Iris pigment epithelial cell (primary cell): ENCODE measurements around the gene SNAI3.

Experiments
- DNase-seq: peaks from one replicate; pipeline ENCODE4 v3.0.0-alpha.2; 2011; ENCODE audit warnings: low read depth

SNAI3 gene

DNA sequence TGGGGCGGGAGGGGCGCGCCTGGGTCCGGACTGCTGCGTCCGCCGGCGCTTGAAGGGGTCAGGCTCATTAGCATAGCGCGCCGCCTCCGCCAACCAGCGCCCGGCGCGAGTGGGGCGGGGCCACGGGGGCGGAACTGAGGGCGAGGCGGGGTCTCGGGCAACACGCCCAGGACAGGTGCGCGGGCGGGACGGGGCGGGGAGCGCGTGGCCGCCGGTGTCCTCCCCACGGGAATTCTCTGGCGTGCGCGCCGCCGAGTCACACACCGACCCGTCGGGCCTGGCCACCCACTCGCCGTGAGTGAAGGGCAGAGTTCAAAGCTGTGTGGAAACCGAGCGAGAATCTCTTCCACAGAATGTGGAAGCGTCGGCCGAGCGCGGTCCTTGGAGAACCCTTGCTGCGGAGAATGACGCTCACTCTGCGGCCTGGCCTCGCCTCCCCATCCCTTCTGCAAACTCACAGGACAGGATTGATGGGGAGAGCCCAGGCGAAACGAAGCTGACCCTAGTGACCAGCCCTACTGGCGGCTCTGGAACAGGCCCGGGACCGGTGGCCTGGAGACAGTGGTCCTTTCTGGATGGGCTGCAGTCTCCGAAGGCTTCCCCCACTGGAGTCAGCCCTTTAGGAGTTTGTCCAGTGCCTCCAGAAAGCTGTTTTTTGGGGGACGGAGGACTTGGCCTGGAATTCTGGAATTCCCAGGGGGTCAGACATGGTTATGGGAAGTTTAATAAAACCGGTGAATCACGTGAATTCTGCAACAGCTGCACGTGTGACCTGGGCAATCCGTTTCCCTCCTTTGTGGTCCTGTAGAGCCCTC is at the start of gene SNAI3:
TSS of gene SNAI3 (minus strand) at position 69 of the 815 bp plus-strand sequence. CDS start 101 bp downstream, outside the sequence.
- peak; percentile 54 for DNase-seq

DNA sequence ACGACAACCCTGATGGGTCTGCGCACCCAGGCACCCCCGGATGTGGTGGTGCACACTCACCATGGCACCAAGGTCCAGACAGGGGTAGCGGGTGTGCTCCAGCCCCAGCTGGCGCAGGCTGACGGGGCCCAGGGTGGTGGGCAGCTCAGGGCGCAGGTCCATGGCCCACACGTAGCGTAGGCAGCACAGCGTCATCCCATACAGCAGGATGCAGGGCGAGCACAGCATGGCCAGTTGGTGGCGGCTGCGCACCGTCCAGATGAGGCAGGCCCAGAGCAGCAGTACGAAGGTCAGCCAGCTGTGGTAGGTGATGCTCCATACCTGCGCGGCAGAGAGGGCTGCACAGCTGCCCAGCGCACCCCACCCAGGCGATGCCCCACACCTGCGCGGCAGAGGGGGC is 49.8 kb upstream of the SNAI3 start:
- no peak for DNase-seq

DNA sequence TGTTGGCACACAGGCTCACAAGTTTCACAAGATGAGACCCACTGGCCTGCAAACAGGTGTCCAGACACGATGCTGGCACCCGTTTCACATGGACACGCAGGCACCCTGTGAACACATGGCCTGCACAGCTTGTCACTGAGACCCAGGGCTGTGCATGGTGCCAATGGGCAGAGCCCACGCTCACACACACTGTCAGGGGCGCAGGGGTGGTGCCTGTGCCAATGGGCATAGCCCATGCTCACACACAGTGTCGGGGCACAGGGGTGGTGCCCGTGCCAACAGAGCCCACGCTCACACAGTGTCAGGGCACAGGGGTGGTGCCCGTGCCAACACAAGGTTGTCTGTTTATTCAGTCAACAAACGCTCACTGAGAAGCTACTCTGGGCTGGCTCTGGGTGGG is 49.3 kb upstream of the SNAI3 start:
- DNase-seq: no peak

DNA sequence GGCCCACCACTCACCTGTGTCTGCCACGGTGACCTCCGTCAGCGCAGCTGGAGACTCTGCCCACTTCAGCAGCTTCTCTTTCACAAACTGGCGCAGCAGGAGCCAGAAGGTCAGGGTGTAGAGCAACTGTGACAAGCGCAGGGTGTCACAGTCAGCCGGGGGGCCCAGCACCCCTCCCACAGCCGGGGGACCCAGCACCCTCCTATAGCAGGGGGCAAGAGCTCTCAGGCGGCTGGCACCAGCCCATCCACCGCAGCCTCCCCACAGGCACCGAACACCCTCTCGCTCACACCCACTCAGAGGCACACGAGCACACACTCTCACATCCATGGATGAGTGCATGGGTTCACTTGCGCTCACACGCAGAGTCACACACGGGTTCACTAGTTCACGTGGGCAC is 48.8 kb upstream of the SNAI3 start:
- DNase-seq: no peak

DNA sequence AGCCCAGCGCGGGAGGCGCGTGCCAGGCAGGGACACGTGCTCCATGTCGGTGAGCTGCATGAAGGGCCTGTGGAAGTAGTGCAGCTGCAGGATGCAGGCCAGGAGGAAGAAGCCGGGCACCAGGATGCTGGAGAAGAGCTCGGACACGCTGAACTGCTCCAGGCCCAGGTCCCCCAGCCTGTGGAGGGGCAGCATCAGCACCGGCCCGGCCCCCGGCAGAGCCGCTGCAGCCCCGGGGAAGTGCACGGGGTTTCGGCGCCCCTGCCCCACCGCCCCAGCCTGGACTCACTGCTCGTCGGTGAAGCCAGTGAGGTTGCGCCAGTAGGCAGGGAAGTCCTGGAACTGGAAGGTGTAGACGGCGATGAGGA is 48.0 kb upstream of the SNAI3 start:
- no peak for DNase-seq

DNA sequence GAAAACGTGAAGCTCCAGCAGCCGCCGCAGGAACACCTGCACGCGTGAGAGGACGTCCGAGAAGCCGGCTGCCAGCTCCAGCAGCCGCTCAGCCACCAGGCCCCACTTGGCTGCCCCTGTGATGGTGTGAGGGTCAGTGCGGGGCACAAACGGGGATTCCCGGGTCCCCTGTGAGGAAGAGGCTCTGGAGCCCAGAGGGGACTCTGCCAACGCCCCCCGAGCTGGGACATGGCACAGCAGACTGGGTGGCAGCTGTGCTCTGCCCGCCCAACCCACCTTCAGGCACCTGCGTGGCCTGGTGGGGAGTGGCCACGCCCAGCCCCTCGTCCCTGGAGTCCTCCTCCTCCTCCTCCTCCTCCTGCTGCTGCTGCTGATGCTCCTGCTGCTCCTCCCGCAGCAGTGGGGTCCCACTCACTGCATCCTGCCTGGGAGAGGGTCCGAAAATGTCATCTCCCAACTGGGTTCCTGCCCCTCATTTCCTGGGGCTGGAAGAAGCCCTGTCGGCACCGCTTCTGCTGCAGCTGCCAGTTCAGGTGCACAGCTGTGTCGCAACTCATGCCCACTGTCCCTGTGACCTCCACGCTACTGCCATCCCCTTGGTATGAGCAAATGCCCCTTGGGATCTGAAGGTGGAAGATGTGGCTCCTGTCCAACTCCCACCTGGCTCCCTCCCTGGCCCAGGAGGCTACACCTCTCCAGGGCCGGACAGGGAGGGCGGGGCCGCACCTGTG is 47.5 kb upstream of the SNAI3 start:
- DNase-seq: no peak

DNA sequence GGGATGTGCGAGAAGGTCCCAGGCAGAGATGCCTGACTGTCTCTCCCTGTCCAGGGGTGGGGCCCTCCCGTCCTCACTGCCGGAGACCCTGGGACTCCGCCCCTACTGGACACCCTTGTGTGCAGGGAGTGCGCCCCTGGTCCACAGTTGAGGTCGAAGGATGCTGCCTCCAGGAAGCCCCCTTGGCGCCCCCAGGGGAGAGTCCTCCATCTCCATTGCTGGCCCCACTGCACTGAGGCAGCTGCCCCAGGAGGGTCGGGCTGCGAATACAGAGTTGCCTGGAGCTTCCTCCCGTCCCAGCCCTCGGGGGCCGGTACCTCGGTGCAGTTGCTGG is 46.6 kb upstream of the SNAI3 start:
- no peak for DNase-seq

DNA sequence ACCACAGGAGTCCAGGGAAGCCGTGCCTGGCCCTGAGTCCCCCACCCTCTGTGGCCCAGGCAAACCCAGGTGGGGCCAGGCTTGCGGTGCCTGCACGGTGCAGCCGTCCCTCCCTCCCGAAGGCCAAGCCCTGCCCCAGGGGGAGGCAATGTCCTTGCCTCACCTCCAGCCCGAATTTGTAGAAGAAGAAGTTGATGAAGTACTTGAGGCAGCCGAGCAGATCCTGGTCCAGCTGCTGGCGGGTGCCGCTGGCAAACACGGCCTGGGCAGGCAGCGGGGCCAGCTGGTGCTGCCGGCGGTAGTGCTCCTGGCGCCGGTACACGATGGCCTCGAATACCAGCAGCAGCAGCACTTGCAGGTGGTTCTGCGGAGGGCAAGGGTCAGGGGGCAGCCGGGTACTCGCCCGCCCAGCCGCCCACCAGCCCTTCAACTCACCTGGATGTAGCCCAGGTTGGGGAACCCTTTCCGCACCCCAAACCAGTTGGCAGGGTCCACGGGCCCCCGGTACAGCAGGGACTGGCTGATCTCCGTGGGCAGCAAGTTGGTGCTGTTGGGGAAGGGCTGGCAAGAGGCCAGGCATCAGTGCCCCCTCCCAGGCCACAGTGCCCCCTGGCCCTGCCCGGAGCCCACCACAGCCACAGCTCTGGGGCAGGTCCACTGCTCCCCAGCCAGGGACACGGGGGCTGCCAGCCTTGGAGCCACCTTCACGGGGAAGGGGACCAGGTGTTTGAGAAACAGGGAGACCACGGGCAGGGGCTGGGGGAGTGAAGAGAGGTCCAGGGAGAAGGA is 46.1 kb upstream of the SNAI3 start:
- no peak for DNase-seq

DNA sequence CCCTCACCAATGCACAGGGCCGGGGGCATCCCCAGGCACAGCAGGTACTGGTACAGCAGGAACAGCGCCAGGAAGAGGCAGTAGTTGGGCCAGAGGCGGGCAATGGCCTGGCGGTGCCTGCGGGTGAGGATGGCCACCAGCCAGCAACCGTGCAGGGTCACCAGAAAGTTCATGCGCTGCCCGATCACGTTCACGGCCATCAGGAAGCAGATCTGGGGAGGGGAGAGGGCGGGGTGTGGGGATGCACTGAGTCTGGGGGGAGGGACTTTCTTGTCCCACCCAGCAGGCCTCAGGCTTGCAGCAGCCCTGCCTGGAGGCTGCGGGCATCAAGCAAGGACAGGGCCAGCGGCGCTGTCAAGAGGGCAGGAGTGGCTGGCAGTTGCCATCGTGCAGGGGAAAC is 45.4 kb upstream of the SNAI3 start:
- no peak for DNase-seq

DNA sequence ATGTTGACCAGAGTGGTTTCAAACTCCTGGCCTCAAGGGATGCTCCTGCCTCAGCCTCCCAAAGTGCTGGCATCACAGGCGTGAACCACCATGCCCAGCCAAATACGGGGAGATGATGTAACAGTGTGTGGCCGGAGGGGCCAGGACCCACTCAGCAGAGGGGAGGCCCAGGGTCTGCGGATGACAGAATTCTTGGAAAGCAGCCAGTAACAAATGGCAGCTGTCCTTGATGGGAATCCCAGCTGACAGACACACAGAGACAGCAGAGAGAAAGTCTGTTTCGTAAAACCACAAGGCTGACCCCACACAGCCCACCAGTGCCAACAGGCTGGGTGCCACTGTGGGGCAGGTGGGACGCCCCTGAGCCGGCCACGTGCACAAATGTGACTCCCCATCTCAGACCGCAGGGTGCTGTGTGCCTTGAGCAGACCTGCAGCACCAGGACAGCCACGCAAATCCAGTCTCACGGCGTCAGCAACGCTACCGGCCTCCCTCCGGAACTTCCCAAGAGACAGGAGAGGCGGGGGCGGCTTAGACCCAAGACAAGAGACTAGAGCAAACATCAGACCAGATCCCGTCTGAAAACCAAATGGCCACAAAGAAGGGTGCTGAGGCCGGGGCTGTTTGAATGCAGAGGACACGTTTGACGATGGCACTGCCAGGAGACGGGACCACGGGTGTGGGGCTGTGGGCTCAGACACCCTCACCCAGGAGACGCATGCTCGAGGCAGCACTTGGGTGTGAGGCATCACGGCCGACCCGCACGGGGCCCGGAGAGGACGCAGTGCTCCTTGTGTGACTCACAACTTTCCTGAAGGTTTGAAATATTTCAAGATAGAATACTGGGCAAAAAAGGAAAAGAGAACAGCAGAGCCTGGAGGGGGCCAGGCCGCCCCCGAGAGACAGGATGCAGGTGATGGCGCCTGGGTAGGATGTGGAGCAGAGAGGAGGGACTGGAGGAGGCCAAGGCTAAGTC is 44.6 kb upstream of the SNAI3 start:
- DNase-seq: peak; percentile 69

DNA sequence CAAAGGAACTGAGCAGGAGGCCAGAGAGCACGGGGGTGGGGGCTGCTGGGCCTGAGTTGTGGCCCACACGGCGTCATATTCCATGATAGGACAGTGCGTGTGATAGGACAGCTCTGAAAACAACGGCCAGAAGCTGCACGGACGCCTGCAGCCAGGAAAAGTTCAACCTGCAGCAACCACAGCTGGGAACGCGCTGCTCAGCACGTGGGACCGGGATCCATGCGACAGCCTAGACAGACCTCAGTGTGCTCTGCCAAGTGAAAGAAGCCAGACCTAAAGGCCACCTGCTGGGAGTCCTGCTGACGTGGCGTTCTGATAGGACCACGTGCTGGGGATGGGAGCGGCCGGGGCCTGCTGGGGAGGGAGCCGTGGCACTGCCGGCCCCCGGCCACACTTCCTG is 41.6 kb upstream of the SNAI3 start:
- DNase-seq: no peak

DNA sequence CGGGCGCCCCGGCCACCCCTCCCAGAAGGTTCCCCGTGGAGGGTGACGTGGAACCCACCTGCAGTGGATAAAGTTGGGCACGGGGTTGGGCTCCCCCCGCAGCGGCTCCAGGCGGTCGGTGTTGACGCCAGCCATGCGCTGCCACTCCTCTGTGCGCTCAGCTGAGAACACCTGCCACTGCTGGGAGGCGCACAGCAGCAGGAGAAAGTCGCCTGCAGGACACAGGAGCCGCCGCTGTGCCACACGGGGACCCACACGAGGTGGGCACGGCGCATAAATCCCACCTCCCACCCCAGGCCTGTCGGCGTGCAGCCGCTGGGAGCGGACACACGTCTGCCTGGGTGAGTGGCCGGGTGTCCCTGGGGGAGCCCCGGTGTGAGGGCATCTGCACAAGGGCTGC is 40.7 kb upstream of the SNAI3 start:
- no peak for DNase-seq

DNA sequence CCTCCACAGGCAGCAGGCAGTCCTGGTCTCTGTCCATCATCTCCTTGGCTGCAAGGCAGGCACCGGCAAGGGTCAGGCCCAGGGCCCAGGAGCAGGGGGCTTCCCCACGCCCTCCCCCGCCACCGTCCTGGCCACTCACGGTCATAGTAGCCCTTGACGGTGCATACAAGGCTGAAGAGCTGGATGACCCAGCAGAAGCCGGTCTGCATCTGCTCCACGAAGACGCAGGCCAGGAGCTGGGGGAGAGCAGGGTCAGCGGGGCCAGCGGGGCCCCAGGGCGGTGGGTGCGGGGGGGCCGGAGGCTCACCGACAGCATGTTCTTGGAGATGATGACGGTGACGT is 40.1 kb upstream of the SNAI3 start:
- no peak for DNase-seq

DNA sequence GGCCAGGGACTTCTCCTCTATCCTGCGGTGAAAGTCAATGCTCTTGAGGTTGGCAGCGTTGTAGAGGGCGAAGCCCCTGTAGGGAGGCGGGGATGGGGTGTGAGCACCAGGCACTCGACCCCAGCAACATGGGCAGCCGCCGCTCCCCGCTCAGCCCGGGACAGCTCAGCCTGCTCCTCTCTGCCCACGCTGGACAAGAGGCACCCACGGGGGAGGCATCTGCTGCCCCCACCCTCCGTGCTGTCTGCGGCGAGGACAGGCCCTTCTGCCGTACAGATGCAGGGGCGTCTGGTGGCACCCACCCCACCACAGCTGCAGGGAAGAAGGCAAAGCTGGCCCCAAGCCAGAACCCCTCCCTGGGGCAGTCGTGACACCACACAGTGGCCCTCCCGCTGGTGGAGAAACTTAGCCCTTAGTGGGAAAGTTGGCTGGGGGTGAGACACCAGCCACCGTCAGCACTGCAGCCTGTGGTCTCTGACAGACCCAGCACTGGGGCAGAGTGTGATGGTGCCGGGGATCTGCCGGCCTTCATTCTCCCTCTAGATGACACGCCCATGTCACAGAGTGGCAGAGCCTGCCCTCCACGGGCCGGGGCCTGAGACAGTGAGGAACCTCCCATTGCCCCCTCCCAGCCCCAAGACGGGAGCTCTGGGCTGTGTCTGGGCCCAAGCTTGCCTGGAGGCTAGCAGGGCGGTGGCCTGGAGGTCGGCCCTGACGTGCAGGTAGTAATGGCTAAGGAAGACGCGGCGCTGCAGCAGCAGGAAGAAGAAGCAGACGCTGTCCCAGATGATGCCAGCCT is 39.5 kb upstream of the SNAI3 start:
- DNase-seq: no peak

DNA sequence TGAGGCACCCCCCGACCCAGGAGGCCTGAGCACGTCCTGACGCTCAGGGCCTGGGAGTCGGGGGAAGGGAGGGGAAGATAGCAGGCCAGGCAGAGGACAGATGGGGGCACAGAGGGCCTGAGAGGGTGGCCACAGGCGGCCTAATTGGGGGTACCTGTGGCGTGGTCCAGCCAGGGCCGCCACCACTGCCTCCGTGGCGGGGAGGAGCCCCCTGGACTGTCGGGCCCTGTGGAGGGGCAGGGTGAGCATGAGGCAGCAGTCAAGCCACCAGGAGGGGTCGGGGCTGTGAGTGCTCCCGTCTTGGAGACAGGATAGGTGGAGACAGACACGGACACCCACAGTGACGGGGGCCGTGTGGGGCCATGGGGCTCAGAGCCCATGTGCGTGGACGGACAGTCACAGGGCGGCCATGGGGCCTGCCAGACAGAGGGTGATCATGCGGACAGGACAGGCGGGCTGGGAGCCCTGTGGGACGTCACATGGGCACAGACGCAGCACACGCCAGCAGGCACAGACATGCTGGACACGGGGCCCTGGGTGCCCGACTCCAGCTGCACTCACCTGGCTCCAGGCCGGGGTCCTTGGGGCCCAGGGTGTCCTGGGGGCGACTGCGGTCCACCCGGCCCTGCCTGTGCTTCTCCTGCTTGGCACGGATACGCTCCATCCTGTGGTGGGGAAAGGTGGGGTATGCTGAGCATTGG is 38.7 kb upstream of the SNAI3 start:
- no peak for DNase-seq

DNA sequence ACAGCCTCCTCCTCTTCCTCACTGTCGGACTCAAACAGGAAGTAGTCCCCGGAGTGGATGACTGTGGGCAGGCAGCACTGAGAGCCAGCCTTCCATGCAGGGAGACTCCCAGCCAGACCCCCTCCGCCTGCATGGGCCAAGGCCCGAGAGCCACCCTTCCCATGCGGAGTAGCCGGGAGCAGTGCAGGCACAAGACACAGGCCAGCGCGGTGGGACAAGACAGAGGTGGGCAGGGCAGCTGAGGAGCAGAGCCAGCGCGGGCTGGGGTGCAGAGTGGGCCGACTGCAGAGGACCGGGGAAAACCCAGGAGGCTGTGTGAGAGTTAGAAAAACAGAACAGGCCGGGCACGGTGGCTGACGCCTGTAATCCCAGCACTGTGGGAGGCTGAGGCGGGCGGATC is 37.6 kb upstream of the SNAI3 start:
- no peak for DNase-seq

DNA sequence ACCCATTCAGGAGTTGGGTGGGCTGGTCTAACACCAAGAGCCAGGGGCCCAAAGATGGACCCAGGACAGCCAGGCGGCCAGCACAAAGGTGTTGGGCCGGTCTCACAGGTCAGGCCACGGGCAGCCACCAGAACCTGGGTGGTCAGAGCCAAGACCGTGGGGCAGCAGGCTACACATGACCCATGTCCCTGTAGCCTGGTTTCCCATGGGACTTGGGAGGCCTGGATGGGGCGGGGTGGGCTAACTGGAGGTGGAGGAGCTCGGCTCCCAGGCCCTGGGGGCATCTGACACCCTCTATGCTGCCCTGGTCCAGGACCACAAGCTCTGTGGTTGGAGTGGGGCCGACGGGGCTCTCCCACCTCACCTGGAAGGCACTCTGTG is 37.2 kb upstream of the SNAI3 start:
- no peak for DNase-seq

DNA sequence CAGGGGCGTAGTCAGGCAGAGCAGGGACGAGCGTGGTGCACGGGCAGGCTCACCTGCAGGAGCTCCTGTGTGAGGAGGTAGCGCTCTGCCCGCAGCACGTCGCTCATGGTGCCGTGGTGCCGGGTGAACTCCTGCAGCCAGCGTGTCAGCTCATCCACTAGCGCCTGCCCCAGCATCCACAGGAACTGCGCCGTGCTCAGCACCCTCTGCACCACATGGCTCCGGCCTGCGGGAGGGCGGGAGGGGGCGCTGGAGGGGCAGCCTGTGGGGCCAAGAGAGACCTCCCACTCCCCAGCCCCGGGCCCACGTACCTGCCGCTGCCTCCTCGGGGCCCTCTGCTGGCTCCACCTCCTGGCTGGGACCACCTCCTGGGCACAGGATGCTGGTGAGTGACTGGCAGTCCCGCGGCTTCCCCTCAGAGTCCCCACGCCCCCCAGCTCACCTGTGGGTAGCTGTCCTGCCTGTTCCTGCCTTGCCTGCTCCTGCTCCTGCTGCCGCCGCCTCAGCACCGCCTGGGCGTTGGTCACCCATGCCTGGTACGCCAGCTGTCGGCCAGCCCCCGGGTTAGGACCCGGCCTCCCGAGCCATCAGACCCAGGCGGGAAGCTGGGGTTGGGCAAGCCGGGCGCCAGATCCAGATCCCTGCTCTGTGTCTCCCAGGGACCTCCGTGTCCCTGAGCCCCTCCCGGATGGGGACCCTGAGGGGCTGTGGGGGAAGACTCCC is 36.6 kb upstream of the SNAI3 start:
- DNase-seq: no peak

DNA sequence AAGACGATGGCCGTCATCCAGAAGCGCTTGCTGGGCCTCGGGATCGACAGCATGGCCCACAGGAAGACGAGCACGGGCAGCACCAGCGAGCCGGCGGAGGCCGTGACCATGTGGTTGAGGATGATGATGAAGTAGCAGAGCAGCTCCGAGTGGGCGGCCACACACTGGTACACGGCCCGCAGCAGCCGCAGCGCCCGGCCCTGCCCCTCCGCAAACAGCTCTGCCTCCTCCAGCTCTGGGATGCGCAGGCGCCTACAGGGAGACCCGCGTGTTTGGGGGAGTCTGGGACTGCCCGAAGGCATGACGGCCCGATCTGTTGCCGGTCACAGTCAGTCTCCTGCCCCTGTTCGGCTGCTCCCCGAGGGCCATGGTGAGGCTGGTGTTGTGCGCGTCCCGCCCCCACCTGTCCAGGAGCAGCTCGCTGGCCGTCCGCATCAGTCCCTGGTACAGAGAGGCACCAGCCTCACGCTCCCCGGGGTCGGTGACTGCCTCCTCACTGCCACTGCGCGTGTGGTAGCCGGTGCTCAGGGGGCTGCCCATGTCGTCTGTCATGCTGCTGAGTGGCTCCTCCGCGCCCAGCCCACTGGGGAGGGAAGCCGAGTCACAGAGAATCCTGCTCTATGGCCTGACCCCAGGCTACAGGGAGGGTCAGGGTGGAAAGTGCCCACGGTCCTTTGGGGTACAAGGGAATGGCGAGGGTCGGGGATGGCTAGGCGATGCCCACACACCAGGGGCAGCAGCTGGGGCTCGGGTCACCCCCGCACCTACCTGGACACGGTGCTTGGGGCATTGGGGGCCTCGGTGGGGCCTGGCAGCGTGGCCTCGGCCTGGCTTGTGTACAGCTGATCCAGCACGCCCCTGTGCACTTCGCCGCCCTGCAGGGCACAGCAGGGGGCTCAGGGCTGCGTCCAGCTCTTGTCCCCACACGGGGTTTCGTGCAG is 35.8 kb upstream of the SNAI3 start:
- DNase-seq: no peak
